H1 (cell line): ENCODE data around the gene CMC1.

Experiments
- CBX8 ChIP-seq: fragments of 300-800, 300-1000 bp; sonication (generic); IDR thresholded peaks from 2 replicates; pipeline ENCODE4 v1.7.1; 2016; ENCODE audit warnings: low read depth, low read length, borderline replicate concordance
- CEBPB ChIP-seq: IDR thresholded peaks from 2 replicates; pipeline ENCODE4 v1.6.1; 2012; ENCODE audit warnings: low read depth, low read length
- CREB1 ChIP-seq: IDR thresholded peaks from 2 replicates; pipeline ENCODE4 v1.6.1; 2012; ENCODE audit warnings: inconsistent platforms
- FOSL1 ChIP-seq: IDR thresholded peaks from 2 replicates; pipeline ENCODE4 v1.6.1; 2011; ENCODE audit warnings: mild to moderate bottlenecking, low read depth, low read length, moderate library complexity; ENCODE audit not compliant: insufficient read depth
- GABPA ChIP-seq: IDR thresholded peaks from 2 replicates; pipeline ENCODE4 v1.6.1; 2011; ENCODE audit warnings: mild to moderate bottlenecking, low read length, moderate library complexity, borderline replicate concordance; ENCODE audit not compliant: insufficient read depth
- HDAC2 ChIP-seq, 2 experiments: fragments of 300-600 bp in 1 of 2; sonication (generic) in 1 of 2; IDR thresholded peaks; 2 replicates each; pipeline ENCODE4 v1.6.1; 2011 to 2012; ENCODE audit warnings: low read depth in 2 of 2, low read length in 2 of 2, mild to moderate bottlenecking in 2 of 2, moderate library complexity in 2 of 2, borderline replicate concordance in 1 of 2, inconsistent platforms in 1 of 2
- KDM5A ChIP-seq: fragments of 200-600 bp; IDR thresholded peaks from 2 replicates; pipeline ENCODE4 v1.7.1; 2012; ENCODE audit warnings: mild to moderate bottlenecking, low read length, inconsistent platforms, mixed read lengths
- MAFK ChIP-seq: IDR thresholded peaks from 2 replicates; pipeline ENCODE4 v1.6.1; 2012; ENCODE audit warnings: low read depth, mild to moderate bottlenecking, improper control_type of control experiment, low read length
- POLR2A ChIP-seq, 2 experiments: IDR thresholded peaks; 1 replicate in 1 of 2; 2 replicates in 1 of 2; pipeline ENCODE4 v1.6.1; 2011; ENCODE audit warnings: low read depth in 2 of 2, low read length in 2 of 2, mild to moderate bottlenecking in 2 of 2; ENCODE audit errors: control extremely low read depth in 1 of 2
- SP4 ChIP-seq: IDR thresholded peaks from 2 replicates; pipeline ENCODE4 v1.6.1; 2012; ENCODE audit warnings: low read length, inconsistent platforms
- TAF1 ChIP-seq: IDR thresholded peaks from 2 replicates; pipeline ENCODE4 v1.6.1; 2011; ENCODE audit warnings: mild to moderate bottlenecking, low read depth, low read length
- TF ChIP-seq, protein P1 (sequence below), 3 experiments: IDR thresholded peaks; 1 replicate in 2 of 3; 2 replicates in 1 of 3; pipeline versions ENCODE4 v1.5.1 to v1.6.1; 2011; ENCODE audit warnings: low read length in 3 of 3, mild to moderate bottlenecking in 3 of 3, inconsistent platforms in 2 of 3, low read depth in 1 of 3, moderate library complexity in 1 of 3; ENCODE audit not compliant: insufficient read depth in 1 of 3; ENCODE audit errors: control extremely low read depth in 1 of 3
- TF ChIP-seq, protein P2 (sequence below): IDR thresholded peaks from 2 replicates; pipeline ENCODE4 v1.6.1; 2011; ENCODE audit warnings: low read length, improper control_type of control experiment
- TF ChIP-seq, protein P3 (sequence below): IDR thresholded peaks from 2 replicates; pipeline ENCODE4 v1.6.1; 2012; ENCODE audit warnings: inconsistent platforms

DNA sequence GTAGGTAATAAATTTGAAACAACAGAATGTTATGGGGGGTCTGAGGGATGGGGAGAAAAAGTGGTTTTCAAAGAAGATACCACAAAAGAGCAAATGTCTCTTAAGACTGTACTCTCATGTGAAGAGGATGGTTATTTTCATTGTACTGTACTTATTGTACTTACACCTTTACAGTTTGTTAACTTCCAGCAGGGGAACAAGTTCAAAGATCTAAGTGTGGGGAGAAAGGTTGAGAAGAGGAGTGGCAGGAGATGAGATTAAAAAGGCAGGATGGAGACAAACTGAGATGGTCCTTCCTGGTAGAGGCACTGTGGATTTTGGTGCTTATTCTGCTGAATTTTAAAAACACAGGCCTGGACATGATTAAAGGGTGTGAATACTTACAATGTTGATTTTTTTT lies 101.7 kb downstream of the CMC1 start:
- TF ChIP-seq KDM5A (no peak), POLR2A (IDR thresholded peaks at IDR 0.05; ENCODE audit: control extremely low read depth in 1 of 2, low read depth in 2 of 2, low read length in 2 of 2) (no peak), CREB1 (no peak), GABPA (no peak), MAFK (no peak), CEBPB (no peak), CBX8 (no peak), TAF1 (no peak), SP4 (no peak), FOSL1 (no peak), HDAC2 (IDR thresholded peaks at IDR 0.05; ENCODE audit: borderline replicate concordance in 1 of 2, low read depth in 2 of 2, low read length in 2 of 2) (no peak)
- TF ChIP-seq, protein P1, sequence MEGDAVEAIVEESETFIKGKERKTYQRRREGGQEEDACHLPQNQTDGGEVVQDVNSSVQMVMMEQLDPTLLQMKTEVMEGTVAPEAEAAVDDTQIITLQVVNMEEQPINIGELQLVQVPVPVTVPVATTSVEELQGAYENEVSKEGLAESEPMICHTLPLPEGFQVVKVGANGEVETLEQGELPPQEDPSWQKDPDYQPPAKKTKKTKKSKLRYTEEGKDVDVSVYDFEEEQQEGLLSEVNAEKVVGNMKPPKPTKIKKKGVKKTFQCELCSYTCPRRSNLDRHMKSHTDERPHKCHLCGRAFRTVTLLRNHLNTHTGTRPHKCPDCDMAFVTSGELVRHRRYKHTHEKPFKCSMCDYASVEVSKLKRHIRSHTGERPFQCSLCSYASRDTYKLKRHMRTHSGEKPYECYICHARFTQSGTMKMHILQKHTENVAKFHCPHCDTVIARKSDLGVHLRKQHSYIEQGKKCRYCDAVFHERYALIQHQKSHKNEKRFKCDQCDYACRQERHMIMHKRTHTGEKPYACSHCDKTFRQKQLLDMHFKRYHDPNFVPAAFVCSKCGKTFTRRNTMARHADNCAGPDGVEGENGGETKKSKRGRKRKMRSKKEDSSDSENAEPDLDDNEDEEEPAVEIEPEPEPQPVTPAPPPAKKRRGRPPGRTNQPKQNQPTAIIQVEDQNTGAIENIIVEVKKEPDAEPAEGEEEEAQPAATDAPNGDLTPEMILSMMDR (IDR thresholded peaks at IDR 0.05; ENCODE audit: control extremely low read depth in 1 of 3, insufficient read depth in 1 of 3, low read depth in 1 of 3, low read length in 3 of 3), result no peak
- TF ChIP-seq, protein P2, sequence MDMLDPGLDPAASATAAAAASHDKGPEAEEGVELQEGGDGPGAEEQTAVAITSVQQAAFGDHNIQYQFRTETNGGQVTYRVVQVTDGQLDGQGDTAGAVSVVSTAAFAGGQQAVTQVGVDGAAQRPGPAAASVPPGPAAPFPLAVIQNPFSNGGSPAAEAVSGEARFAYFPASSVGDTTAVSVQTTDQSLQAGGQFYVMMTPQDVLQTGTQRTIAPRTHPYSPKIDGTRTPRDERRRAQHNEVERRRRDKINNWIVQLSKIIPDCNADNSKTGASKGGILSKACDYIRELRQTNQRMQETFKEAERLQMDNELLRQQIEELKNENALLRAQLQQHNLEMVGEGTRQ, result no peak
- TF ChIP-seq, protein P3, sequence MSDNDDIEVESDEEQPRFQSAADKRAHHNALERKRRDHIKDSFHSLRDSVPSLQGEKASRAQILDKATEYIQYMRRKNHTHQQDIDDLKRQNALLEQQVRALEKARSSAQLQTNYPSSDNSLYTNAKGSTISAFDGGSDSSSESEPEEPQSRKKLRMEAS, result no peak
